ENCODE results near the gene SSB.
"Not testable (repeated sequence)": the region's sequence is repeated elsewhere in the genome, so short reads cannot be mapped to it uniquely, and the experiment has no call there.

SSB gene

GRCh38 chr2:169798718-169799592 is at the start of gene SSB:
Gene SSB, plus strand, starts transcription at chr2:169798871. Its CDS starts 2,090 bp downstream, at chr2:169800961.
- ATAC-seq (peak; percentile 98), DNase-seq (peak; percentile 97)
- H3K27ac Mint-ChIP-seq, result peak within 1 kb of the TSS; percentile 95
- H3K36me3 Mint-ChIP-seq (ENCODE audit: low read depth), result peaks cover 7% of the 10 kb centered on the region
- H3K4me1 Mint-ChIP-seq, result peaks cover 34% of the 10 kb centered on the region
- H3K4me3 Mint-ChIP-seq, result peak within 1 kb of the TSS; percentile 92
- H3K9me3 Mint-ChIP-seq, result no peaks in the 10 kb centered on the region
- peaks cover 2% of the 10 kb centered on the region for H3K27me3 Mint-ChIP-seq

- peaks cover 3% of the 10 kb centered on the region for H3K36me3 Mint-ChIP-seq (ENCODE audit: low read depth)
- no peaks in the 10 kb centered on the region for H3K27me3 Mint-ChIP-seq
- DNase-seq (no peak), ATAC-seq (no peak)
- H3K27ac Mint-ChIP-seq, result no peak overlapping the region
- no peaks in the 10 kb centered on the region for H3K9me3 Mint-ChIP-seq
- H3K4me3 Mint-ChIP-seq, result no peak overlapping the region
- H3K4me1 Mint-ChIP-seq, result no peaks in the 10 kb centered on the region
Measured at GRCh38 chr2:169752752-169753151, 45.9 kb upstream of the SSB start.

- H3K4me1 Mint-ChIP-seq, result no peaks in the 10 kb centered on the region
- no peak overlapping the region for H3K4me3 Mint-ChIP-seq
- H3K36me3 Mint-ChIP-seq (ENCODE audit: low read depth), result no peaks in the 10 kb centered on the region
- no peak for DNase-seq
- no peaks in the 10 kb centered on the region for H3K9me3 Mint-ChIP-seq
- H3K27me3 Mint-ChIP-seq, result no peaks in the 10 kb centered on the region
- no peak overlapping the region for H3K27ac Mint-ChIP-seq
- no peak for ATAC-seq
Measured at GRCh38 chr2:169755083-169755870, 43.4 kb upstream of the SSB start.

- ATAC-seq (no peak), DNase-seq (no peak)
- Mint-ChIP-seq H3K9me3 (no peaks in the 10 kb centered on the region), H3K4me1 (peaks cover under 1% of the 10 kb centered on the region), H3K27me3 (no peaks in the 10 kb centered on the region), H3K36me3 (ENCODE audit: low read depth) (no peaks in the 10 kb centered on the region), H3K4me3 (no peak overlapping the region), H3K27ac (no peak overlapping the region)
Measured at GRCh38 chr2:169756342-169756741, 42.3 kb upstream of the SSB start.

- no peak for DNase-seq
- H3K36me3 Mint-ChIP-seq (ENCODE audit: low read depth), result no peaks in the 10 kb centered on the region
- ATAC-seq, result no peak
- peaks cover 10% of the 10 kb centered on the region for H3K4me1 Mint-ChIP-seq
- H3K4me3 Mint-ChIP-seq, result no peak overlapping the region
- H3K27me3 Mint-ChIP-seq, result no peaks in the 10 kb centered on the region
- H3K9me3 Mint-ChIP-seq, result no peaks in the 10 kb centered on the region
- H3K27ac Mint-ChIP-seq, result no peak overlapping the region
Measured at GRCh38 chr2:169757356-169757755, 41.3 kb upstream of the SSB start.

GRCh38 chr2:169757778-169758177 is 40.9 kb upstream of the SSB start:
- H3K4me1 Mint-ChIP-seq, result peaks cover 11% of the 10 kb centered on the region
- no peak overlapping the region for H3K4me3 Mint-ChIP-seq
- H3K27ac Mint-ChIP-seq, result no peak overlapping the region
- no peaks in the 10 kb centered on the region for H3K27me3 Mint-ChIP-seq
- no peaks in the 10 kb centered on the region for H3K9me3 Mint-ChIP-seq
- DNase-seq (no peak), ATAC-seq (no peak)
- no peaks in the 10 kb centered on the region for H3K36me3 Mint-ChIP-seq (ENCODE audit: low read depth)

- no peak overlapping the region for H3K4me3 Mint-ChIP-seq
- H3K4me1 Mint-ChIP-seq, result peaks cover 11% of the 10 kb centered on the region
- DNase-seq (no peak), ATAC-seq (no peak)
- no peaks in the 10 kb centered on the region for H3K36me3 Mint-ChIP-seq (ENCODE audit: low read depth)
- H3K27me3 Mint-ChIP-seq, result no peaks in the 10 kb centered on the region
- H3K27ac Mint-ChIP-seq, result no peak overlapping the region
- H3K9me3 Mint-ChIP-seq, result no peaks in the 10 kb centered on the region
Measured at GRCh38 chr2:169759987-169760386, 38.7 kb upstream of the SSB start.

GRCh38 chr2:169760798-169761197 is 37.9 kb upstream of the SSB start:
- H3K4me3 Mint-ChIP-seq; H3K27ac Mint-ChIP-seq; H3K36me3 Mint-ChIP-seq (ENCODE audit: low read depth); H3K27me3 Mint-ChIP-seq; H3K9me3 Mint-ChIP-seq; DNase-seq; ATAC-seq: not testable (repeated sequence)
- H3K4me1 Mint-ChIP-seq, result peaks cover 11% of the 10 kb centered on the region

- no peak for DNase-seq
- H3K36me3 Mint-ChIP-seq (ENCODE audit: low read depth), result no peaks in the 10 kb centered on the region
- no peak for ATAC-seq
- H3K4me3 Mint-ChIP-seq, result no peak overlapping the region
- no peak overlapping the region for H3K27ac Mint-ChIP-seq
- no peaks in the 10 kb centered on the region for H3K27me3 Mint-ChIP-seq
- H3K4me1 Mint-ChIP-seq, result peaks cover 11% of the 10 kb centered on the region
- no peaks in the 10 kb centered on the region for H3K9me3 Mint-ChIP-seq
Measured at GRCh38 chr2:169761251-169761969, 37.3 kb upstream of the SSB start.

GRCh38 chr2:169761970-169762292 is 36.7 kb upstream of the SSB start:
- peaks cover 11% of the 10 kb centered on the region for H3K4me1 Mint-ChIP-seq
- H3K9me3 Mint-ChIP-seq, result no peaks in the 10 kb centered on the region
- no peak overlapping the region for H3K4me3 Mint-ChIP-seq
- no peak overlapping the region for H3K27ac Mint-ChIP-seq
- peak; percentile 49 for ATAC-seq
- no peaks in the 10 kb centered on the region for H3K27me3 Mint-ChIP-seq
- H3K36me3 Mint-ChIP-seq (ENCODE audit: low read depth), result no peaks in the 10 kb centered on the region
- DNase-seq, result no peak

GRCh38 chr2:169765523-169765922 is 33.1 kb upstream of the SSB start:
- ATAC-seq, result no peak
- DNase-seq, result no peak
- Mint-ChIP-seq H3K9me3 (no peaks in the 10 kb centered on the region), H3K27me3 (peaks cover 20% of the 10 kb centered on the region), H3K4me3 (no peak overlapping the region), H3K4me1 (peaks cover 20% of the 10 kb centered on the region), H3K27ac (no peak overlapping the region), H3K36me3 (ENCODE audit: low read depth) (no peaks in the 10 kb centered on the region)

GRCh38 chr2:169767243-169767888 is 31.3 kb upstream of the SSB start:
- peak; percentile 54 for DNase-seq

GRCh38 chr2:169768262-169768995 is 30.2 kb upstream of the SSB start:
- H3K27ac Mint-ChIP-seq, result no peak overlapping the region

More at GRCh38 chr2:169767243-169767888, 31.3 kb upstream of the SSB start:
- peak; percentile 52 for ATAC-seq
- Mint-ChIP-seq H3K9me3 (no peaks in the 10 kb centered on the region), H3K4me3 (peak overlapping the region; percentile 14), H3K36me3 (ENCODE audit: low read depth) (no peaks in the 10 kb centered on the region), H3K27ac (no peak overlapping the region), H3K27me3 (peaks cover 20% of the 10 kb centered on the region), H3K4me1 (peaks cover 10% of the 10 kb centered on the region)

GRCh38 chr2:169771021-169771420 is 27.6 kb upstream of the SSB start:
- H3K36me3 Mint-ChIP-seq (ENCODE audit: low read depth), result no peaks in the 10 kb centered on the region
- no peak overlapping the region for H3K4me3 Mint-ChIP-seq
- H3K9me3 Mint-ChIP-seq, result no peaks in the 10 kb centered on the region
- peaks cover 10% of the 10 kb centered on the region for H3K4me1 Mint-ChIP-seq
- ATAC-seq (no peak), DNase-seq (no peak)
- peaks cover 20% of the 10 kb centered on the region for H3K27me3 Mint-ChIP-seq
- no peak overlapping the region for H3K27ac Mint-ChIP-seq

More at GRCh38 chr2:169768262-169768995, 30.2 kb upstream of the SSB start:
- no peaks in the 10 kb centered on the region for H3K9me3 Mint-ChIP-seq
- peak overlapping the region; percentile 67 for H3K4me3 Mint-ChIP-seq
- no peaks in the 10 kb centered on the region for H3K36me3 Mint-ChIP-seq (ENCODE audit: low read depth)
- no peak for ATAC-seq
- peaks cover 20% of the 10 kb centered on the region for H3K27me3 Mint-ChIP-seq
- peaks cover 10% of the 10 kb centered on the region for H3K4me1 Mint-ChIP-seq
- DNase-seq, result peak; percentile 39

Measured in activated naive CD8-positive, alpha-beta T cell treated with anti-CD3 and anti-CD28 coated beads, Interleukin-2, amount 50 U/mL, for 24 hours (primary cell).